DMS 273 treated with DMSO at 0.1 percent for 48 hours (cell line): ENCODE measurements around the gene DTNBP1.

Source experiments
- DNase-seq: peaks from one replicate; lab custom pipeline; 2025; lab: John Stamatoyannopoulos, UW

DTNBP1 gene

GRCh38 chr6:15662326-15663129 lies at the start of gene DTNBP1:
DTNBP1 (minus strand) TSS chr6:15663028; CDS start chr6:15662869, 159 bp downstream.
- peak; percentile 35 for DNase-seq

GRCh38 chr6:15709651-15710269 lies 46.9 kb upstream of the DTNBP1 start:
- no peak for DNase-seq

GRCh38 chr6:15708231-15708630 lies 45.4 kb upstream of the DTNBP1 start:
- peak; percentile 92 for DNase-seq

DNA sequence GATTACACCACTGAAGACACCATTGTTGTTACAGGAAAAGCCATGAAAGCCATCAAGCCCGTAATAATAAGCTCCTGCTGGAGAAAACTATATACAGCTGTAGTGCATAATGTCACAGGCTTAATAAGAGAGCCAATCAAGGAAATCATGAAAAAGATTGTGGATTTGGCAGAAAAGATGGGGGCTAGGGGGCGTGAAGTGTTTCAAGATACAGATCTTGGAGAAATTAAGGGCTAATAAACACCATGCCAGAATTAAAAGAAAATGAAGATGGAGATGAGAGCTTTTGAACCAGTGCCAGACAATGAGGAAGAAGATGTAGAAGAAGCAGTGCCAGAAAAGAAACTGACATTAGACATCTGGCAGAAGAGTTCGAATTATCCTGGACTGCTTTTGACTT lies 43.2 kb upstream of the DTNBP1 start:
- no peak for DNase-seq

DNA sequence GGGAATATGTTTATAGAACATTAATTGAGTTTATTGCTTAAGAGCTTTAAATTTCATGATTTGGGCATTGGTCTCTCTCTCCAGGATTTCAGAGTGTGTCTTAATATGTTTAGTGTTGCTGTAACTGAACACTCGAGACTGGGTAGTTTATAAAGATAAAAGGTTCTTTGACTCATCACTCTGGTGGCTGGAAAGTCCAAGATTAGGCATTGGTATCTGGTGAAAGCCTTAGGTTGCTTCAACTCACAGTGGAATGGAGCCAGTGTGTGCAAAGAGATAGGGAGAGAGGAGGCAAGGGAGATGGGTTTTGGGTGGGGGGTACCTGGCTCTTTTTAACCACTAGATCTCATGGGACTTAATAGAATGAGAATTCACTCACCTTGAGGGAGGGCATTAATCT lies 35.6 kb upstream of the DTNBP1 start:
- no peak for DNase-seq

DNA sequence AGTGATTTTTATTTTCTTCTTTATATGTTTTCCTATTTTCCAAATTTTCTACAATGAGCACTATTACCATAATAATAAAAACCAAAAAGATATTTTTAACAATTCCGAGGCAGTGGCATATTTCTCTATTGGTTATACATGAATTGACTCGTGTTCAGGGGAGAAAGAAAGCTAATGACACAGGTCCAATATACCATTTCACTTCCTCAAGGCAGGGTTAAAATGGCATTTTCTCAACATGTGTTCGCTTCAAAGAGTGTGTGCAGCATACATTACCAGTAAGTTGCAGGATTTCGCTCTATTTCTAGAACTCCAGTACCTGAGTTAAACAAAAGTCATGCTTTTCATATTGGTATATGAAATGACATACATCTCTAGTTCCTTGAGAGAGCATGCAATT lies 35.1 kb upstream of the DTNBP1 start:
- no peak for DNase-seq

- DNase-seq = peak; percentile 59
Observed at GRCh38 chr6:15691250-15691869, 28.5 kb upstream of the DTNBP1 start.

GRCh38 chr6:15690510-15690909 lies 27.7 kb upstream of the DTNBP1 start:
- DNase-seq = peak; percentile 33

DNA sequence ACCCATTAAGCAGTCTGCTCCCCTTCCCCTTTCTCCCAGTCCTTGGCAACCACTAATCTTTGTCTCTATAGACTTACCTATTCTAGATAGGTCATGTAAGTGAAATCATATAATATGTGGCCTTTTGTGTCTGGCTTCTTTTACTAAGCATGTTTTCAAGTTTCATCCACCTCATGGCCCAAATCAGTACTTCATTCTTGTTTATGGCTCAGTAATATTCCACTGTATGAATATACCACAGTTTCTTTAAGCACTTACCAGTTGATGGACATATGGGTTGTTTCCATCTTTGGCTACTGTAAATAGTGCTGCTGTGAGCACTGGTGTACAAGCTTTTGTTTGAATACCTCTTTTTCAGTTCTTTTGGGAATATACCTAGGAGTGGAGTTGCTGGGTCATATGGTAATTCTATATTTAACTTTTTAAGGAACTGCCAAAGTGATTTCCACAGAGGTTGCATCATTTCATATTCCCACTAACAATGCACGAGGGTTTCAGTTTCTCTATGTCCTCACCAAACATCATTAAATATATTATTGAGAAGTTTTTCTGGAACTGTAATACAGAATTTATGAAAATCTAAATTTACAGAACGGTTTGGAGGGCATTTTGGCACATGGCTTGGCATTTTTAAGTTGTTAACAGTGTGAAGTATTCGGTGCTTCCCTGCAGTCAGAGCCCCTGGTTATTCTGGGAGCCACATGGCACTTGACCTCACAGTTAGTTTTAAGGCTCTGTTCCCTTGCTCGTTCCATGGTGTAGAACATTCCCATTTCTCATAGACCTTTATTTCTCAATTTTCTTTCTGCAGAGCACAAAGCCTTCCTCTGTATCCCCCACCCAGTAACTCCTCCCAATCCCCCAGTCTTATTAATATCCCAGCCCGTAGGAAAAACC lies 27.0 kb upstream of the DTNBP1 start:
- no peak for DNase-seq

- no peak for DNase-seq
Observed at GRCh38 chr6:15685619-15686018, 22.8 kb upstream of the DTNBP1 start.

DNA sequence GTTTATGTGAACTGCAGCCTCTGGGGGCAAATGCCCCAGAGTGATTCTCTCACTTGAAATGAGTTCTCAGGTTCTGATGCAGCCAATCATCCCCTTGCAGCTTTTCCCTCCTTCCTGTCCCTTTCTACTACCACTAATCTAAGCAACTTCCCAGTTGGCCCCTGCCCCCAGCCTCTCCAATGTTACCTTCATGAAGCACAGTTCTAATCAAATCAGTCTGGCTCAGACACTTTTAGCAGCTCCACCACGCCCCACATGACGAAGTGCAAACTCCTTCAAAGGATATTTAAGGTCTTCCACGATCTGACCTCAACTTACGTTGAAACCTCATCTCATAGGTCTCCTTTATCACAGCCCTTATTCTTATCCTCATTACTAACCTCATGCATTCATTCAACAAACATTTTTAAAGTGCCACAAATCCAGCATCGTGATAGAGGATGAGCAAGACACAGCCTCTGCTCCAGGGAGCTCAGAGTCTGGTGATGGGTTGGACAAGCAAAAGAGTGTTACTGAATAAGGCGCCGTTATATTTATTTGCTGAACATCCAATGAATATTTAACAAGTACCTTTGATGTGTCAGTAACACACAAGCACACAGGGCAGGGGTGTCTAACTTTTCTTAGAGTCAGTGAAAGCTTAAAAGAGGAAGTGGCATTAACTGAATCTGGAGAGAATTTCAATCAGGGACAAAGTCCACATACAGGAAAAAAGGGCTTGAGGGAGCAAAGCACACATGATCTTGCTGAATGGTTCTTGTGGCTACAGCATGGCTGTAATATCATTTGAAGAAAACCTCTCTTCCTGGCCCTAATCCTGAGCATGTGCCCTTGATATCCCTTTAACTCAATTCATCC lies 20.4 kb upstream of the DTNBP1 start:
- no peak for DNase-seq

- no peak for DNase-seq
Observed at GRCh38 chr6:15681946-15682345, 19.1 kb upstream of the DTNBP1 start.

DNA sequence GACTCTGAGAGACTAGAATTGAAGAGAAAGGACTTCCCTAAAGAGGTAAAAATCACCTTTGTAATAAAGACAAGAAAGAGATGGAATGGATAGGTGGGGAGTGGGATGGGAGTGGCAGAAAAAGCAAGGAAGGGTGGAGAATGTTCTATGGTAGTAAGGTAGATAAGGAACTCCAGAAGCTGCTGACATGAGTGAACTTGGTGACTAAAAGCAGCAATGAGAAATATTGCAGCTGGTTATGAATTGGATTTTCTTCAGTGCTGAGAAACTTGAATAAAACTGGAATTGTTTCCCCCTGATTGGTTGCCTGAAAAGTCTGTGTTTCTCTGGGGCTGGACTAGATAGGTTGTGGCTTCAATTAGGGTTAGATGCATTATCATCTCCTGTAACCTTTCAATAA lies 15.7 kb upstream of the DTNBP1 start:
- no peak for DNase-seq

DNA sequence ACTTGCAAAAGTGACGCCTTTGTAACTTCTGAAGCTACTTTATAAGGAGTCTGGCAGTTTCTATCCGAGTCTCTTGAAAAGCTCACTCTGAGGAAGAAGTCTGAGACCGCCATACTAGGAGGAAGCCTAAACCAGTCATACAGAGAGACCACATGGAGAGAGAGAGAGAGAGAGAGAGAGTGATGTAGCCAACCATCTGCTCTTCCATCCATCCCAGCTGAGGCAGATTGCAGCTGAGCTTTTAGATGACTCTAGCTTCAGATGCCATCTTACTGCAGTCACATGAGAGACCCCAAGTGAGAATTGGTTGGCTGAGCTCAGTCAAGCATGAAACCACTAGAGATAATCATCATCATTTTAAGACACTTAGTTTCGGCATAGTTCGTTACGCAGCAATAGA lies 15.0 kb upstream of the DTNBP1 start:
- DNase-seq = peak; percentile 6

DNA sequence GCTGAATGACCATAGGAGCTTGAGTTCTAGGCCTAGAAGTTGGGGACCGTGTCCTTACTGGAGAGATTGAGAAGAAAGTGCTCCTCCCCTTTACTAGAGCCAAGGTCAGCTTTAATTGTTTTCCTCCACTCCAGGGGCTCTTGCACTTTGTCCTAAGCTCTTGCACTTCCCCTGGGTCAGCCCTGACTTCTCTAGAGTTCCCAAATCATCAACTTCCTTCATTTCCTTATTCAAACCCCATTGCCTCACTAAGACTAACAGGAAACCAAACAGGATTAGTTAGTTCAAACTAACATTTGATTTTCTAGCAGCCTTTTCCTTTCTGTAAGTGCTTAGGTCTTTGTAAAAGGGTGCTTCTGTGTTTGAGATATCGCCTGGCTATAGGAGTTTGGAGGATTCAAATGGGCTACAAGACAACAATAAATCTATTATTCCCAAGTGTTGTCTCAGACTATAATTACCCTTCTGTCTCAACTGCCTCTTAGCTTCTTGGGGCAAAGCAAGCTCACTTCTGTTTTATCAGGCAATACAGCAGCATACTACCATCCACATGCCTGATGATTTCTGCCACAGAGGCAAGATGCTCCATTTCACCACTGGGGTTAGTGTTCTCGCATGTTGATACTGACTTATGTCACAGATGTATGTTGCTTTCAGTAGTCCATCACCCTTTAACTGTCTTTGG lies 12.8 kb upstream of the DTNBP1 start:
- no peak for DNase-seq

GRCh38 chr6:15674690-15675386 lies 12.0 kb upstream of the DTNBP1 start:
- DNase-seq = no peak

- DNase-seq = peak; percentile 48
Observed at GRCh38 chr6:15673666-15674065, 10.8 kb upstream of the DTNBP1 start.

- DNase-seq = no peak
Observed at GRCh38 chr6:15672818-15673217, 10.0 kb upstream of the DTNBP1 start.

DNA sequence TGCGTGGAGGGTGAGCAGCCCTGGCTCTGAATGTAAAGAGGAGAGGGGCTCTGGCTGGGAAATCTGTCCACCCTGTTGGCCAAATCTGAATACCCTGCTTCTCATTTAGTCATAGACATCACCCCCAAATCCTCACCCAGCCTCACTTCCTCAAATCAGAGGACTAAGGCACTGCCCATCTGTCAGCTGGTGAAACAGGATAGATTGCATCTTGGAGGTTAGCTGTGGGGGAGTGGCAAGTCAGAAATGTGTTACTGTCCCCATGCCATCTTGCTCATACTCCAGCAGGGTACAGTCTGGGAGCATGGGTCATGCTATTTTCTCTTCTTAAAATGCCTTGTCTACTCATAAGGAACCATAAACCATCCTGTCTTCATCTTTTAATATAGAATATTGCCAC lies 9.5 kb upstream of the DTNBP1 start:
- DNase-seq = no peak

- DNase-seq = no peak
Observed at GRCh38 chr6:15668918-15669317, 6.1 kb upstream of the DTNBP1 start.
